ENCODE data around the gene PTK7. TPM values are rescaled to one million over a fixed set of nuclear protein-coding genes. Genes with fewer than 3 reads are reported as not detected.

PTK7 gene
- total RNA-seq, 1 donor from 2014 or later = 26.0 TPM

Other genes starting within 250 kb of the PTK7 start
- gene RPL7L1, start 196.7 kb upstream of the PTK7 start, total RNA-seq = 156 TPM
- not detected for gene PTCRA, start 160.3 kb upstream of the PTK7 start, total RNA-seq
- 24.6 TPM for gene CNPY3, start 146.8 kb upstream of the PTK7 start, total RNA-seq
- gene GNMT, start 115.6 kb upstream of the PTK7 start, total RNA-seq = not detected
- gene PEX6, start 97.1 kb upstream of the PTK7 start, total RNA-seq = 24.0 TPM
- gene PPP2R5D, start 91.7 kb upstream of the PTK7 start, total RNA-seq = 33.2 TPM
- gene MEA1, start 62.4 kb upstream of the PTK7 start, total RNA-seq = 27.8 TPM
- gene KLHDC3, start 62.1 kb upstream of the PTK7 start, total RNA-seq = 145 TPM
- gene RRP36, start 54.7 kb upstream of the PTK7 start, total RNA-seq = 52.3 TPM
- gene CUL7, start 22.5 kb upstream of the PTK7 start, total RNA-seq = 12.8 TPM
- gene MRPL2, start 16.9 kb upstream of the PTK7 start, total RNA-seq = 8.9 TPM
- gene KLC4, start 16.7 kb upstream of the PTK7 start, total RNA-seq = 20.7 TPM
- 11.9 TPM for gene SRF, start 95.0 kb downstream of the PTK7 start, total RNA-seq
- gene CUL9, start 105.9 kb downstream of the PTK7 start, total RNA-seq = 23.9 TPM
- 16.1 TPM for gene DNPH1, start 153.2 kb downstream of the PTK7 start, total RNA-seq
- gene TTBK1, start 167.2 kb downstream of the PTK7 start, total RNA-seq = 13.1 TPM
- 0.31 TPM for gene SLC22A7, start 221.9 kb downstream of the PTK7 start, total RNA-seq
- 3.9 TPM for gene CRIP3, start 232.5 kb downstream of the PTK7 start, total RNA-seq